ENCODE measurements around the gene CUL2. TPM values are rescaled to one million over a fixed set of nuclear protein-coding genes. Genes with fewer than 3 reads are reported as not detected.

The CUL2 gene
- total and polyA plus RNA-seq, 7 donors = 12.0 to 37.1 (median 22.5) TPM

DNA sequence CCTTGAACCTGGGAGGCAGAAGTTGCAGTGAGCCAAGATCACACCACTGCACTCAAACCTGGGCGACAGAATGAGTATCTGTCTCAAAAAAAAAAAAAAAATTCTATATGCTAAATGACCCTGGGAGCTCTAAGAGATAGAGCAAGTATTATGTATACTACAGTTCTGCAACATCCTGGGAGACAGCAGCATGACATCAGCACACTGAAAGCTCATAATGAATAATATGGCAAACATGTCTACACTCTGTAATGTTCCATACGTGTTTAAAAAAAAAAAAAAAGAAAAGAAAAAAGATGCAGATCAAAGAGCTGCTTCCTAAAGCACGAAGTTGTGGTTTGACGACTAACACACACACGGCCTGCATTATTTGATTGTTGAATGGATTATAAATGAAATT is 72.5 kb downstream of the CUL2 start:
- no peaks in the 10 kb centered on the region for H3K4me1 ChIP-seq
- H3K27me3 ChIP-seq = no peaks in the 10 kb centered on the region
- H3K9me3 ChIP-seq = no peaks in the 10 kb centered on the region
- intact Hi-C loops (cut with DNase I) = no loop called here
- WGBS, 2 donors = 84% methylated on average over 5 of the region's 5 CpGs
- H3K36me3 ChIP-seq = peaks cover 0 to 50% (median under 1%) of the 10 kb centered on the region in 4 donors
- H3K27ac ChIP-seq = no peak overlapping the region
- TF ChIP-seq, protein P1, sequence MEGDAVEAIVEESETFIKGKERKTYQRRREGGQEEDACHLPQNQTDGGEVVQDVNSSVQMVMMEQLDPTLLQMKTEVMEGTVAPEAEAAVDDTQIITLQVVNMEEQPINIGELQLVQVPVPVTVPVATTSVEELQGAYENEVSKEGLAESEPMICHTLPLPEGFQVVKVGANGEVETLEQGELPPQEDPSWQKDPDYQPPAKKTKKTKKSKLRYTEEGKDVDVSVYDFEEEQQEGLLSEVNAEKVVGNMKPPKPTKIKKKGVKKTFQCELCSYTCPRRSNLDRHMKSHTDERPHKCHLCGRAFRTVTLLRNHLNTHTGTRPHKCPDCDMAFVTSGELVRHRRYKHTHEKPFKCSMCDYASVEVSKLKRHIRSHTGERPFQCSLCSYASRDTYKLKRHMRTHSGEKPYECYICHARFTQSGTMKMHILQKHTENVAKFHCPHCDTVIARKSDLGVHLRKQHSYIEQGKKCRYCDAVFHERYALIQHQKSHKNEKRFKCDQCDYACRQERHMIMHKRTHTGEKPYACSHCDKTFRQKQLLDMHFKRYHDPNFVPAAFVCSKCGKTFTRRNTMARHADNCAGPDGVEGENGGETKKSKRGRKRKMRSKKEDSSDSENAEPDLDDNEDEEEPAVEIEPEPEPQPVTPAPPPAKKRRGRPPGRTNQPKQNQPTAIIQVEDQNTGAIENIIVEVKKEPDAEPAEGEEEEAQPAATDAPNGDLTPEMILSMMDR (IDR thresholded peaks at IDR 0.05) = no peak
- TF ChIP-seq POLR2AphosphoS5 (IDR thresholded peaks at IDR 0.05) (no peak), EP300 (IDR thresholded peaks at IDR 0.05) (no peak), POLR2A (IDR thresholded peaks at IDR 0.05) (no peak)
- no peak for DNase-seq
- H3K4me3 ChIP-seq = no peak overlapping the region

DNA sequence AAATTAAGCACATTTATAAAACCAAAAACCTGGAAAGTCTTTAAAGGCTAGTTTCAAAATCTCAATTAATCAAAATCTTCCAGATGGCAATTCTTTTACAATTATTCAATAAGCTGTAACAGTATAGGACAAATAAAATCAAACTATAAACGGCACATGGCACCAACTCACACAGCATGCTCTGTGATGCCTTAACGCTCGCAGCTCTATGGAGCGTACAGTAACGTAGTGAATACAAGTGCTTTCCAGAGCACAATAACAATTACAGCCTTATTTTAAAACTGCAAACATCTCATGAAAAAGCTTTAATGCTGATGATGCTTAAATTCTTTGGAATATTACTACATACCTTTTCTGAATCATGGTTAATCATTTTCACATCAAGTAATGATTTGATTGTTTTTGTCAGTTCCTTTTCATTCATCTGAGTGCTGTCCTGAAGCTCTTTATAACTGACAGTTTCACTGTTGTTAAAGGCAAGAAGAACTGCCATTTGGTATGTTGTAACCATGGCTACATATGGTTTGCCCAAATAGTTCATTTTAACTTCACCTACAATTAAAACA is 74.2 kb downstream of the CUL2 start:
- WGBS, 2 donors = 91 to 95% methylated on average over 5 of the region's 5 CpGs
- Histone ChIP-seq H3K27me3 (no peaks in the 10 kb centered on the region), H3K4me1 (no peaks in the 10 kb centered on the region), H3K4me3 (no peak overlapping the region), H3K36me3 (peaks cover 0 to 56% (median 0%) of the 10 kb centered on the region in 4 donors), H3K9me3 (no peaks in the 10 kb centered on the region), H3K27ac (no peak overlapping the region)
- intact Hi-C loops (cut with DNase I) = no loop called here
- no peak for DNase-seq
- TF ChIP-seq POLR2AphosphoS5 (IDR thresholded peaks at IDR 0.05) = no peak

GRCh38 chr10:35012781-35013180 is 77.4 kb downstream of the CUL2 start:
- no peak overlapping the region for H3K4me3 ChIP-seq
- intact Hi-C loops (cut with DNase I) = no loop called here
- TF ChIP-seq, protein P1 (IDR thresholded peaks at IDR 0.05) = no peak
- no peak for TF ChIP-seq POLR2AphosphoS5 (IDR thresholded peaks at IDR 0.05)
- no peaks in the 10 kb centered on the region for H3K9me3 ChIP-seq
- 94 to 97% methylated on average over 8 of the region's 8 CpGs for WGBS, 2 donors
- no peaks in the 10 kb centered on the region for H3K4me1 ChIP-seq
- no peak for DNase-seq
- no peak overlapping the region for H3K27ac ChIP-seq
- H3K27me3 ChIP-seq = no peaks in the 10 kb centered on the region
- peaks cover 0 to 73% (median 5%) of the 10 kb centered on the region in 4 donors for H3K36me3 ChIP-seq

GRCh38 chr10:35011771-35012191 is 78.4 kb downstream of the CUL2 start:
- Histone ChIP-seq H3K4me3 (no peak overlapping the region), H3K36me3 (peaks cover 0 to 63% (median 5%) of the 10 kb centered on the region in 4 donors), H3K27me3 (no peaks in the 10 kb centered on the region), H3K27ac (no peak overlapping the region), H3K9me3 (no peaks in the 10 kb centered on the region), H3K4me1 (no peaks in the 10 kb centered on the region)
- intact Hi-C loops (cut with DNase I) = no loop called here
- DNase-seq = no peak
- 85 to 95% methylated on average over 7 of the region's 7 CpGs for WGBS, 2 donors
- no peak for TF ChIP-seq POLR2AphosphoS5 (IDR thresholded peaks at IDR 0.05)

- Histone ChIP-seq H3K4me1 (no peaks in the 10 kb centered on the region), H3K9me3 (no peaks in the 10 kb centered on the region), H3K4me3 (no peak overlapping the region), H3K27ac (no peak overlapping the region), H3K27me3 (no peaks in the 10 kb centered on the region), H3K36me3 (peaks cover 0 to 43% (median 5%) of the 10 kb centered on the region in 4 donors)
- intact Hi-C loops (cut with DNase I) = no loop called here
- DNase-seq = no peak
- TF ChIP-seq POLR2A (IDR thresholded peaks at IDR 0.05) = no peak
- TF ChIP-seq POLR2AphosphoS5 (IDR thresholded peaks at IDR 0.05) = no peak
- no peak for TF ChIP-seq EP300 (IDR thresholded peaks at IDR 0.05)
- TF ChIP-seq, protein P1 (IDR thresholded peaks at IDR 0.05) = no peak
- WGBS, 2 donors = 95 to 98% methylated on average over 4 of the region's 4 CpGs
These were observed 82.3 kb downstream of the CUL2 start for GRCh38 chr10:35007858-35008301.

- Histone ChIP-seq H3K4me1 (no peaks in the 10 kb centered on the region), H3K4me3 (no peak overlapping the region), H3K36me3 (peaks cover 0 to 33% (median 5%) of the 10 kb centered on the region in 4 donors), H3K27ac (no peak overlapping the region), H3K9me3 (no peaks in the 10 kb centered on the region), H3K27me3 (no peaks in the 10 kb centered on the region)
- TF ChIP-seq EP300 (IDR thresholded peaks at IDR 0.05) (no peak), POLR2A (IDR thresholded peaks at IDR 0.05) (no peak), POLR2AphosphoS5 (IDR thresholded peaks at IDR 0.05) (no peak)
- TF ChIP-seq, protein P1 (IDR thresholded peaks at IDR 0.05) = no peak
- DNase-seq = no peak
- intact Hi-C loops (cut with DNase I) = no loop called here
- WGBS, 2 donors = 88 to 94% methylated on average over 4 of the region's 4 CpGs
These were observed 83.3 kb downstream of the CUL2 start for GRCh38 chr10:35006836-35007235.
